ENCODE results near the gene BCAT1. TPM values are rescaled to one million over a fixed set of nuclear protein-coding genes. Genes with fewer than 3 reads are reported as not detected.

The BCAT1 gene
- total RNA-seq (2022; extraction: Qiagen RNA extraction; ENCODE audit: low read depth): 10.0 to 13.3 TPM (median 11.9 TPM) in 5 replicates

DNA sequence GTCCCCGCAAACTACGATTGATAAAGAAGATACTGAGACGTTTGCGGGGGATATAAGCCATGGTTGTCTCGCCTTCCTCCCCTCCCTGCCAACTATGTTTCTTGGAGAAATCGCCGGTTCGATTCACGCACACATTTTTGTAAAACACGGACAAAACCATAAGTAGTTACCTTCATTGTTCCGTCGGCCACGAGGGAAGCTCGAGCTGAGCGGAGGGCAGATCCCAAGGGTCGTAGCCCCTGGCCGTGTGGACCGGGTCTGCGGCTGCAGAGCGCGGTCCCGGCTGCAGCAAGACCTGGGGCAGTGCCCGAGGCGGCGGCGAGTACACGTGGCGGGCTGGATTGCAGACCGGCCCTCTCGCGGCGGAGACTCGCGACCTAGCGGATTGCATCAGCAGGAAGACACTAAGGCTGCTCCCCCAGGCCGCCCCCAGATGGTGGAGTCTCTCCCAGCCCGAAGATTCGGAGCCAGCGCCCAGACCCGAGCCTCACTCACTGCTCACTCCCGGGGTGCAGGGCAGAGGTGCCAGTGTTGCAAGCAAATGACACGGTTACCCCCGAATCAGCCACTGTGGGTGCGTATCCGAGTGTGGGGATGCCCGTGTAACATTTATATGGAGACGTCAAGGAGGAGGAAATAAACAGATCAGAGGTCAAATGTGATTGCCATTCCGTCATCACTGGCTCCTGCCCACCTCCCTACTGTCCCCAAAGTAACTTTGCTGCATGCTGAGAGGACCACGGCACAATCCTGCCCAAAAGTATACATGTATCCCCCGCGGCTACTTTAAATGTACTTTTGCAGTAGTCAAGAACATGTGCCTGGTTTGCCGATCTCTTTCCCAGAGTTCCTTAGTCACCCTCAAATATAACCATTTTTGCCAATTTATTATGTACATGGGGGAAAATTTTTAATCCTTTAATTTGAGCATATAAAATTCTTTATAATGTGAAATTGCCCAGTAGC, at the start of gene BCAT1:
BCAT1 (minus strand) TSS at position 345 of the 966 bp plus-strand sequence; CDS start at position 176, 169 bp downstream.

Other genes starting within 250 kb of the BCAT1 start
- gene DNAI7, start 246.1 kb upstream of the BCAT1 start, total RNA-seq (2022; extraction: Qiagen RNA extraction; ENCODE audit: low read depth): 0.09 to 0.46 TPM (median 0.20 TPM) in 5 replicates
- gene ETFRF1, start 246.1 kb upstream of the BCAT1 start, total RNA-seq (2022; extraction: Qiagen RNA extraction; ENCODE audit: low read depth): 9.3 to 10.3 TPM (median 10.2 TPM) in 5 replicates

Measured in A549 treated with DMSO at 1 μM for 4 hours (cell line).